Heart left ventricle (tissue), 16 donors: ENCODE data around the gene C4BPA. TPM values are rescaled to one million over a fixed set of nuclear protein-coding genes. Genes with fewer than 3 reads are reported as not detected.
A peak's percentile ranks its signal among the peaks of the same experiment; 100 is the strongest.

Source experiments
- ATAC-seq, 4 donors: fragments of 200-7000 bp; cut with Tn5 transposase; one replicate each; pipeline ENCODE4 v1.9.1; 2020 to 2022; ENCODE audit warnings: moderate library complexity in 4 of 4, mild to moderate bottlenecking in 3 of 4, moderate number of reproducible peaks in 1 of 4
- DNase-seq, 5 donors: peaks; one replicate each; pipeline ENCODE4 v3.0.0-alpha.2; 2020
- H3K27ac ChIP-seq, 12 donors: fragments of 200-600 bp; sonication (generic) in 4 of 12; one replicate each; pipeline versions ENCODE4 v1.5.0 to v1.8.0; 2016 to 2022; ENCODE audit warnings: mild to moderate bottlenecking in 2 of 12
- H3K27me3 ChIP-seq, 9 donors: fragments of 200-600 bp; sonication (generic) in 2 of 9; one replicate each; pipeline versions ENCODE4 v1.5.1 to v1.8.0; 2016 to 2022; ENCODE audit warnings: mild to moderate bottlenecking in 3 of 9
- H3K36me3 ChIP-seq, 9 donors: fragments of 200-600 bp; sonication (generic) in 2 of 9; one replicate each; pipeline versions ENCODE4 v1.5.0 to v1.8.0; 2018 to 2022; ENCODE audit warnings: mild to moderate bottlenecking in 2 of 9
- H3K4me1 ChIP-seq, 12 donors: fragments of 200-600 bp; sonication (generic) in 4 of 12; one replicate each; pipeline versions ENCODE4 v1.5.0 to v1.8.0; 2016 to 2022; ENCODE audit warnings: mild to moderate bottlenecking in 3 of 12
- H3K4me3 ChIP-seq, 12 donors: fragments of 200-600 bp; sonication (generic) in 4 of 12; one replicate each; pipeline versions ENCODE4 v1.5.0 to v1.8.0; 2017 to 2022; ENCODE audit warnings: mild to moderate bottlenecking in 9 of 12, moderate library complexity in 4 of 12
- H3K9me3 ChIP-seq, 12 donors: fragments of 200-600 bp; sonication (generic) in 4 of 12; one replicate each; pipeline versions ENCODE4 v1.5.0 to v1.8.0; 2016 to 2022; ENCODE audit warnings: mild to moderate bottlenecking in 1 of 12
- POLR2A ChIP-seq, 2 donors: fragments of 450-650 bp; IDR thresholded peaks; one replicate each; pipeline ENCODE4 v1.6.1; 2017; ENCODE audit warnings: antibody characterized with exemption in 2 of 2, mild to moderate bottlenecking in 2 of 2, moderate library complexity in 2 of 2
- WGBS, 4 donors: extraction: QIAGEN DNeasy Blood & Tissue Kit in 2 of 4; methylation state at CpG; one replicate each; pipeline versions ENCODE4 v1.1.5 to v1.1.7; 2013 to 2018; 5-methylcytosine and 5-hydroxymethylcytosine counted together
- intact Hi-C, 10 donors: fragments of 100-400 bp; cut with DNase I; formaldehyde crosslinking; loops; one replicate each; pipeline versions ENCODE4 v1.11.1 to v1.14.2; 2022
- polyA plus RNA-seq, 2 donors: library from polyadenylated mRNA; stranded (reverse); fragments of 200-250 nt; gene quantifications; one replicate each; pipeline ENCODE4 v1.2.3, GENCODE V29; 2013
- total RNA-seq, 9 donors: library from RNA; depleted of rRNA in 2 of 9; stranded (reverse); fragments of >200 nt in 2 of 9; fragmentation: NEBNext Ultra II Directional in 3 of 9; extraction: Animal tissue kit (Norgen Biotek cat#: 25700) in 3 of 9; gene quantifications; one replicate each; pipeline versions ENCODE4 v1.1.0 to v1.2.4, GENCODE V29; 2016 to 2023
- TF ChIP-seq, protein P1 (sequence below), 12 donors: fragments of 200-600 bp; sonication (generic) in 4 of 12; IDR thresholded peaks; one replicate each; pipeline versions ENCODE4 v1.5.0 to v1.8.0; 2018 to 2022; ENCODE audit warnings: antibody characterized with exemption in 12 of 12, mild to moderate bottlenecking in 5 of 12
- donor health status: ischemic (EF 13 %, LVEDD 7.1; RV severe dilation, severe dysfunction).
- donor health status: healthy with polysubstance abuse.
- donor health status: DM: no; HTN: yes; CAD: no.
- donor health status: DM: no; HTN: no; CAD: no.
- donor health status: ischemic (EF 25% LVEDD 6.9; RV normal size, moderate dysfunction).
- donor health status: ischemic (EF 25% LVEDD 5.7; RV mildly dilated, moderate dysfunction).
- donor health status: healthy.
- donor health status: DM: yes; HTN: yes; CAD: no.
- donor health status: ischemic (EF 35%, LVEDD 5.7; RV mildly dilated, moderate dysfunction).
- donor health status: nonischemic (EF 11% LVEDD 7.7; RV severe dilation, severe dysfunction).
- donor health status: DM: yes; HTN: yes; CAD: no.
- donor health status: PGD.
- donor health status: ischemic (EF 29% LVEDD 5.4; RV normal size, mild dysfunction).
- donor health status: nonischemic (EF 23%, LVEDD 6.1; RV moderate dilation, normal function).

Gene C4BPA
- total and polyA plus RNA-seq, 11 donors: 0.03 TPM; not detected in 10

DNA sequence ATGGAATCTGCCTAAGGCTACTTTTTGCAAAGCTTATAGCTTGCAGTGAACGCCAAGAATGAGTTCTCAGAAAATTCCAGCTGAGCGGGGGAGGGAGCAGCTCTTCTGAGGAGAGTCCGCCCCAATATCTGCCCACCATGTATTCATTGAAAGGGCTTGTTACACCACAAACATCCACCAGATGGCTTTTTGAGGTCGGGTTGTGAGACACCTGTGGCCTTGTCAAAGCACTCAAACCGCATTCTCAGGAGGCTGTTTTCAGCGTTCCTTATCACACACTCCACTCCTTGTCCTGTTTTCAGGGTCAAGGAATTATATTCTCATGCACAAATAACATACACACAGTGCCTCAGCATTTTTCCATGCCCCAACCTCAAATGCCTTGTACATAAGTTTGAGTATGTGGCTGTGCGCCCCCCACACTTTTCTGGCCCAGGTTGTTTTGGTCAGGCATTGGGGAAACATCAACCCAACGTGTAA, 19.3 kb upstream of the C4BPA start:
- no peak overlapping the region for H3K4me3 ChIP-seq
- no peaks in the 10 kb centered on the region for H3K27me3 ChIP-seq
- peaks cover 0 to 13% (median 0%) of the 10 kb centered on the region in 12 donors for H3K4me1 ChIP-seq
- ATAC-seq: peak in 3 of 4 donors; percentile 69 to 76 (median 72)
- intact Hi-C loops: loop anchor here (1.0 to 10.0 kb wide), 10 partner anchors 238 to 418 kb away; partner anchors contain the start of genes CR1 (in 5 of the 10) and CD55 (in 2 of the 10)
- H3K27ac ChIP-seq: no peak overlapping the region
- WGBS, 4 donors: 23 to 27% (median 24%) methylated on average over 8 of the region's 8 CpGs
- no peak for TF ChIP-seq POLR2A (IDR thresholded peaks at IDR 0.05)
- TF ChIP-seq, protein P1, sequence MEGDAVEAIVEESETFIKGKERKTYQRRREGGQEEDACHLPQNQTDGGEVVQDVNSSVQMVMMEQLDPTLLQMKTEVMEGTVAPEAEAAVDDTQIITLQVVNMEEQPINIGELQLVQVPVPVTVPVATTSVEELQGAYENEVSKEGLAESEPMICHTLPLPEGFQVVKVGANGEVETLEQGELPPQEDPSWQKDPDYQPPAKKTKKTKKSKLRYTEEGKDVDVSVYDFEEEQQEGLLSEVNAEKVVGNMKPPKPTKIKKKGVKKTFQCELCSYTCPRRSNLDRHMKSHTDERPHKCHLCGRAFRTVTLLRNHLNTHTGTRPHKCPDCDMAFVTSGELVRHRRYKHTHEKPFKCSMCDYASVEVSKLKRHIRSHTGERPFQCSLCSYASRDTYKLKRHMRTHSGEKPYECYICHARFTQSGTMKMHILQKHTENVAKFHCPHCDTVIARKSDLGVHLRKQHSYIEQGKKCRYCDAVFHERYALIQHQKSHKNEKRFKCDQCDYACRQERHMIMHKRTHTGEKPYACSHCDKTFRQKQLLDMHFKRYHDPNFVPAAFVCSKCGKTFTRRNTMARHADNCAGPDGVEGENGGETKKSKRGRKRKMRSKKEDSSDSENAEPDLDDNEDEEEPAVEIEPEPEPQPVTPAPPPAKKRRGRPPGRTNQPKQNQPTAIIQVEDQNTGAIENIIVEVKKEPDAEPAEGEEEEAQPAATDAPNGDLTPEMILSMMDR (IDR thresholded peaks at IDR 0.05): peak; percentile 41 to 72 (median 62)
- peaks cover 0 to 29% (median 3%) of the 10 kb centered on the region in 9 donors for H3K36me3 ChIP-seq
- H3K9me3 ChIP-seq: no peaks in the 10 kb centered on the region
- peak in 3 of 5 donors; percentile 37 to 42 (median 38) for DNase-seq

DNA sequence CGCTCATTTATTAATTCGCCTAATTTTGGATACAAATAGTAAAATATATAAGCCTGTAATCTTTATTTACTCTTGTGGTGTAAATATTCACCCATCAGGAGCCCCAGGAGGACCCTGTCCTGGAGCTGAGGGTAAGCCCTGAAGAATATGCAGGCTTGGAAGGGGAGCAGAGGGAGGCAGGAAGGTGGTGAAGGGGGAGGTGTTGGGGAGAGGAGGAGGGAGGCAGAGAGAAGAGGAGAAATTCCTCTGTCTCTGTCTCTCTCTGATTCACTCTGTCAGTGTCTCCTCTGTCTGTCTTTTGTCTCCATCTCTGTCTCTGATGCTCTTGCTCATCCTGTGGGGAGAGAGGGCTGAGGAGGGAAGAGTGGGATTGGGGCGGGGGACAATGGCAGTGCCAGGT, 18.1 kb upstream of the C4BPA start:
- DNase-seq (no peak), ATAC-seq (no peak)
- WGBS, 4 donors: 65 to 81% (median 72%) methylated on average over 3 of the region's 3 CpGs
- Histone ChIP-seq H3K4me1 (peaks cover 0 to 13% (median 0%) of the 10 kb centered on the region in 12 donors), H3K9me3 (no peaks in the 10 kb centered on the region), H3K36me3 (peaks cover 0 to 17% (median 0%) of the 10 kb centered on the region in 9 donors), H3K27ac (no peak overlapping the region), H3K27me3 (no peaks in the 10 kb centered on the region), H3K4me3 (no peak overlapping the region)
- no peak for TF ChIP-seq POLR2A (IDR thresholded peaks at IDR 0.05)
- intact Hi-C loops: loop anchor here in 8 of 10 donors (1.0 to 10.0 kb wide), 6 partner anchors 239 to 413 kb away; partner anchors contain the start of genes CR1 (in 3 of the 8) and CD55 (in 1 of the 8)

DNA sequence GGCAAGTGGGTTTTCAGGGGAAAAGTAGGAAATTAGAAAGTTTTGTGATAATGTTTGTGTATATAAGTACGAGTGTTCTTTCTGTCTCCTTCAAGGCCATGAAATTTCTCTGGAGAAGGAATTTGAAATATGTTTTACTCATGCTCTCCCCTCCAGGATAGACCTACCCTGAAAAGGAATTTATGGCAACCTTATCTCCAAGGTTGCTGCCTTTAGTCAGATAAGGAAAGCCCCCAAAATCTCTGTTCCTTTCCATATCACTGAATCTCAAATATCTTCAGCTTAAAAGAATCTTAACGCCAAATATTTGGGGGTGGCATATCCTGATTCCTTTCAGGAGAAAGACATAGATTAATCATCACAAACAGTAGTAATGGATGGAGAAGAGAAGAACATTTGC, 15.9 kb upstream of the C4BPA start:
- ATAC-seq: no peak

DNA sequence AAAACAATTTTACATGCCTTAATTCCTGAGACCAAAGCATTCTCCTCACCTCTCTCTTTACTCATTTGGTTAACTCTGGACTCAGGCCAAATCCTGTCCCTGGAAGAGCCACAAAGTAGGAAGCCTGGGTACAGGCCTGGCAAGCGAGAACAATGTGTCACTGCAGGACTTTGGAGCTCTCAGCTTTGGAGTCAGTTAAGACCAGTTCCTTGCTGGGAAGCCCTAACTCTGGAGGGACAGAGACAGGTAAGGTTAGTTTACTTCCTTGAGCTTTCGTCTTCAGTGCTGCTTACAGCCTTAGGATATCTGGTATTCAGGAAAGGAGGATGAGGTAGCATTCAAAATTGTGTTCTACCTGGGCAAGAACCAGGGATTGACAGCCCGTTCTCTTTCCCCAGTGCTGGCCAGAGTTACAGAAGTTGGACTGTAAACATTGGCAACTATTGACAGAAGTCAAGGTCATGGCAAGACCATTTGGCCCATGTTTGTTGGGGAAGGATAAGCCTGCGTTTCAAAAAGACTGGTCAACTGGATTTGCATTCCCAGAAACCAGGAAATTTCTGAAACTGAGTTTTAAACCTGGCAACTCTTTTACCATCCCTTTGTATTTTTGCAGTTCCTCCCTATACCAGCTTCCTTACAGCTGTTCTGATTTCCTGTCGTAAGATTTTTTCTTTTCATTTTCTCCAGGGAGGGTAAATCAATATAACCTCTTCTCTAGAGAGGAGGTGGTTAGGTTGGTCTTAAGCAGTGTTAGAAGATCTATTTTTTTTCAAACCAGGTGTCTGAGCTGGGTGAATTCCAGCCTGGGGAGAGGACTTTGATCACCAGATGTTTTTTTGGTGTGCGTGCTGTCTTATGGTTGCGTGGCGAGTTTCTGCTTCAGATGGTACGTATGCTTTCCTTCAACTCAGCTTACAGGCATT, 15.1 kb upstream of the C4BPA start, which contains the start of gene C4BPB:
TSS of gene C4BPB (plus strand) at position 160 of the 926 bp plus-strand sequence. CDS start at position 832, 672 bp downstream.
- no peak for DNase-seq
- no peaks in the 10 kb centered on the region for H3K36me3 ChIP-seq
- peaks cover 0 to 13% (median 0%) of the 10 kb centered on the region in 12 donors for H3K4me1 ChIP-seq
- H3K9me3 ChIP-seq: no peaks in the 10 kb centered on the region
- TF ChIP-seq, protein P1 (IDR thresholded peaks at IDR 0.05): no peak
- TF ChIP-seq POLR2A (IDR thresholded peaks at IDR 0.05): no peak
- H3K27me3 ChIP-seq: no peaks in the 10 kb centered on the region
- ATAC-seq: peak in 3 of 4 donors; percentile 40 to 47 (median 46)
- intact Hi-C loops: loop anchor here in 5 of 10 donors (2.0 to 10.0 kb wide), 4 partner anchors 236 to 408 kb away; partner anchors contain the start of genes CR1 (in 3 of the 5) and CD55 (in 1 of the 5)
- H3K27ac ChIP-seq: no peak within 1 kb of the TSS
- H3K4me3 ChIP-seq: no peak within 1 kb of the TSS
- WGBS, 4 donors: 78 to 85% (median 81%) methylated on average over 9 of the region's 9 CpGs

More for the DNA sequence above, 15.9 kb upstream of the C4BPA start:
- intact Hi-C loops: loop anchor here in 5 of 10 donors (2.0 to 10.0 kb wide), 4 partner anchors 237 to 409 kb away; partner anchors contain the start of genes CR1 (in 3 of the 5) and CD55 (in 1 of the 5)
- Histone ChIP-seq H3K4me3 (no peak overlapping the region), H3K9me3 (no peaks in the 10 kb centered on the region), H3K4me1 (peaks cover 0 to 13% (median 0%) of the 10 kb centered on the region in 12 donors), H3K27ac (no peak overlapping the region), H3K36me3 (no peaks in the 10 kb centered on the region), H3K27me3 (no peaks in the 10 kb centered on the region)
- 78 to 86% (median 81%) methylated on average over 2 of the region's 2 CpGs for WGBS, 4 donors
- no peak for DNase-seq
- TF ChIP-seq, protein P1 (IDR thresholded peaks at IDR 0.05): no peak
- TF ChIP-seq POLR2A (IDR thresholded peaks at IDR 0.05): no peak
